Lower lobe of right lung (tissue), 2 donors: ENCODE measurements around the gene CDC42EP1. TPM values are rescaled to one million over a fixed set of nuclear protein-coding genes. Genes with fewer than 3 reads are reported as not detected.

Experiments
- ATAC-seq, 2 donors: fragments of 200-7000 bp; cut with Tn5 transposase; one replicate each; pipeline ENCODE4 v1.9.1; 2020 to 2022; ENCODE audit warnings: mild to moderate bottlenecking in 2 of 2, moderate library complexity in 2 of 2
- DNase-seq: peaks from one replicate; pipeline ENCODE4 v3.0.0-alpha.2; 2020
- H3K27ac ChIP-seq: fragments of 200-600 bp; one replicate; pipeline ENCODE4 v1.8.0; 2022
- H3K27me3 ChIP-seq: fragments of 200-600 bp; one replicate; pipeline ENCODE4 v1.8.0; 2022; ENCODE audit warnings: low read depth
- H3K36me3 ChIP-seq: fragments of 200-600 bp; one replicate; pipeline ENCODE4 v1.8.0; 2022; ENCODE audit warnings: mild to moderate bottlenecking
- H3K4me1 ChIP-seq: fragments of 200-600 bp; one replicate; pipeline ENCODE4 v1.8.0; 2022
- H3K4me3 ChIP-seq: fragments of 200-600 bp; one replicate; pipeline ENCODE4 v1.8.0; 2022; ENCODE audit warnings: mild to moderate bottlenecking
- H3K9me3 ChIP-seq: fragments of 200-600 bp; one replicate; pipeline ENCODE4 v1.8.0; 2022
- intact Hi-C: fragments of 100-400 bp; cut with DNase I; formaldehyde crosslinking; loops from one replicate; pipeline ENCODE4 v1.11.0; 2022
- total RNA-seq: library from RNA; stranded (reverse); fragmentation: NEBNext Ultra II Directional; extraction: Animal tissue kit (Norgen Biotek cat#: 25700); gene quantifications from one replicate; pipeline ENCODE4 v1.2.1, GENCODE V29; 2021
- TF ChIP-seq, protein P1 (sequence below): fragments of 200-600 bp; IDR thresholded peaks from one replicate; pipeline ENCODE4 v1.8.0; 2022; ENCODE audit warnings: antibody characterized with exemption, mild to moderate bottlenecking
- donor health status: DM: no; HTN: yes; CAD: no; lungs with severe emphysema.

The CDC42EP1 gene
- total RNA-seq, 1 donor from 2014 or later, result 46.0 TPM

- Histone ChIP-seq H3K27ac (peak overlapping the region; percentile 91), H3K27me3 (no peaks in the 10 kb centered on the region), H3K36me3 (peaks cover 18% of the 10 kb centered on the region), H3K4me3 (peak overlapping the region; percentile 79), H3K9me3 (no peaks in the 10 kb centered on the region), H3K4me1 (peaks cover 54% of the 10 kb centered on the region)
- DNase-seq (peak; percentile 74), ATAC-seq (no peak)
- TF ChIP-seq, protein P1, sequence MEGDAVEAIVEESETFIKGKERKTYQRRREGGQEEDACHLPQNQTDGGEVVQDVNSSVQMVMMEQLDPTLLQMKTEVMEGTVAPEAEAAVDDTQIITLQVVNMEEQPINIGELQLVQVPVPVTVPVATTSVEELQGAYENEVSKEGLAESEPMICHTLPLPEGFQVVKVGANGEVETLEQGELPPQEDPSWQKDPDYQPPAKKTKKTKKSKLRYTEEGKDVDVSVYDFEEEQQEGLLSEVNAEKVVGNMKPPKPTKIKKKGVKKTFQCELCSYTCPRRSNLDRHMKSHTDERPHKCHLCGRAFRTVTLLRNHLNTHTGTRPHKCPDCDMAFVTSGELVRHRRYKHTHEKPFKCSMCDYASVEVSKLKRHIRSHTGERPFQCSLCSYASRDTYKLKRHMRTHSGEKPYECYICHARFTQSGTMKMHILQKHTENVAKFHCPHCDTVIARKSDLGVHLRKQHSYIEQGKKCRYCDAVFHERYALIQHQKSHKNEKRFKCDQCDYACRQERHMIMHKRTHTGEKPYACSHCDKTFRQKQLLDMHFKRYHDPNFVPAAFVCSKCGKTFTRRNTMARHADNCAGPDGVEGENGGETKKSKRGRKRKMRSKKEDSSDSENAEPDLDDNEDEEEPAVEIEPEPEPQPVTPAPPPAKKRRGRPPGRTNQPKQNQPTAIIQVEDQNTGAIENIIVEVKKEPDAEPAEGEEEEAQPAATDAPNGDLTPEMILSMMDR, result no peak
- intact Hi-C loops, result no loop called here
Observed at GRCh38 chr22:37610480-37611129, 50.3 kb downstream of the CDC42EP1 start.

DNA sequence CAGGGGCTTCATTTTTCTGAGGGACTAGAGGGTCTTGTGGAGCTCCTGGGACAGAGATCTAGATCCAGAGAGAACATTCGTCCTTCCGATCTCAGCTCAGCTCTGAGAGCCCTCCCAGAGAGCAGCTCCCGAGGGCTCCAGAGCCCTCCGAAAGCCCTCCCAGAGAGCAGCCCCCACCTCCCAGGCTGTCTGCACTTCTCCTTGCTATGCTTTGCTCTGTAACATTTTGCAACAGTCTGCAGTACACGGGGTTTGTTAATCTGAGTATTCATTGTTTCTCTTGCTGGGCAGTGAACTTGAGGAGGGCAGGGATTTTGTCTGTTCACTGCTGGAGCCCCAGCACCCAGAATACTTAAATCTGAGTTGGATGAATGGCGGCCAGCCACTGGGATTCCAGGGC lies 50.9 kb downstream of the CDC42EP1 start:
- Histone ChIP-seq H3K4me1 (peaks cover 54% of the 10 kb centered on the region), H3K27me3 (no peaks in the 10 kb centered on the region), H3K27ac (peak overlapping the region; percentile 91), H3K4me3 (no peak overlapping the region), H3K9me3 (no peaks in the 10 kb centered on the region), H3K36me3 (peaks cover 24% of the 10 kb centered on the region)
- ATAC-seq, result no peak
- TF ChIP-seq, protein P1, result no peak
- intact Hi-C loops, result no loop called here
- no peak for DNase-seq

DNA sequence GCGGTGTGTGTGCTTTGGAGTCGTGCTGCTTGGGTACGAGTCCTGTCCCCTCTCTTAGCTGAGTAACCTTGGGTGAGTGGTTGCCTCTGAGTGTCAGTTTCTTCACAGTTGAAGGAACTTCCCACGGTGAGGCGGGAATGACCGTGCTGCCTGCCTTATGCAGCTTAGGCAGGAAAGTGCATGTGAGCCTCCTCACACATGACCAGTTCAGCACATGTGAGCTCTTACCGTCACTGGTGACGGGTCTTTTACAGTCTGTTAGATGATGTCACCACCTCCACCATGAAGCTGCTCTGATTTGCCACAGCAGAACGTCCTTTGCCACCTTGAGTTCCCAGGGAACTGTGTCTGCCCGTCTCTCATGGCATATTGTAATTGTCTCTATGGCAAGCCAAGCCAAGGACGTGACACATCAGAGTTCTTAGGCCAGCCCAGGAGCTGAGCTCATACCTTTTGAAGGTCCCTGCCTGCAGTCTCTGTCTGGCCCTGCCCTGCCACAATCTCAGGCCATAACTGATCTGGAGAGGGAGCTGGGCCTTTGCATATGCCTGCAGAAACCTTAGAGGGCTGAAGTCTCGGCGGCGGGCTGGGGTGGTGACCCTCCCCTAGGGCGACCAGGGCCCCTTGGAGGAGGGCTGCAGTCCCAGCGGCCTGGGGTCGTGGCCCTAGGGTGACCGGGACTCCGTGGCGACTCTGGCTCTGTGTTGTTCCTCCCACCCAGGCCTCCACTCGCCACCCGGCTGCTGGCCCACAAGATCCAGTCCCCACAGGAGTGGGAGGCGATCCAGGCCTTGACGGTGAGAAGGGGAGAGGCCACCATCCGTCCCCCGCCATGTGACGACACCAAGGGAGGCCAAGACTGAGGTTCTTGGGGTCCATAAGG lies 56.2 kb downstream of the CDC42EP1 start:
- Histone ChIP-seq H3K36me3 (peaks cover 77% of the 10 kb centered on the region), H3K27ac (no peak overlapping the region), H3K9me3 (no peaks in the 10 kb centered on the region), H3K4me1 (peaks cover 11% of the 10 kb centered on the region), H3K4me3 (no peak overlapping the region), H3K27me3 (no peaks in the 10 kb centered on the region)
- no peak for DNase-seq
- ATAC-seq, result no peak
- TF ChIP-seq, protein P1, result no peak
- intact Hi-C loops, result no loop called here

DNA sequence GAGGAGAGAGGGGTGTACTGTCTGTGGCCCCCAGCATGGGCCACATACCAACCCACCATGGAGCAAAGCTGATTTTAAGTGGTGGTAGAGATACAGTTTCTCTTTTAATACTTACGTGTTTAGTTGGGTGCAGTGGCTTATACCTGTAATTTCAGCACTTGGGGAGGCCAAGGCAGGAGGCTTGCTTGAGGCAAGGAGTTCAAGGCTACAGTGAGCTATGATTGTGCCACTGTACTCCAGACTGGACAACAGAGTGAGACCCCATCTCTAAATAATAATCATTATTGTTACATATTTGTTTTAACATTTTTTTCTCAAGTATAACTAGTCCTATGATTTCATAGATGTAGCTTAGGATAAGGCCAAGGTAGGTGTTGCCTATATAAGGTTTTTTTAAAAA lies 57.2 kb downstream of the CDC42EP1 start:
- Histone ChIP-seq H3K4me3 (no peak overlapping the region), H3K36me3 (peaks cover 86% of the 10 kb centered on the region), H3K27me3 (no peaks in the 10 kb centered on the region), H3K27ac (no peak overlapping the region), H3K9me3 (no peaks in the 10 kb centered on the region), H3K4me1 (peaks cover 9% of the 10 kb centered on the region)
- no peak for DNase-seq
- no peak for ATAC-seq
- TF ChIP-seq, protein P1, result no peak
- intact Hi-C loops, result no loop called here

- no peak overlapping the region for H3K4me3 ChIP-seq
- peaks cover 8% of the 10 kb centered on the region for H3K4me1 ChIP-seq
- no peaks in the 10 kb centered on the region for H3K9me3 ChIP-seq
- no peak for ATAC-seq
- peaks cover 94% of the 10 kb centered on the region for H3K36me3 ChIP-seq
- TF ChIP-seq, protein P1, result no peak
- no peaks in the 10 kb centered on the region for H3K27me3 ChIP-seq
- DNase-seq, result no peak
- intact Hi-C loops, result no loop called here
- no peak overlapping the region for H3K27ac ChIP-seq
Observed at GRCh38 chr22:37618072-37618656, 57.9 kb downstream of the CDC42EP1 start.
